Stomach (tissue), 4 donors: Measurements from ENCODE around the gene TMEM41A.

ENCODE experiments used
- POLR2AphosphoS5 ChIP-seq, 3 donors: sonication (generic); formaldehyde crosslinking; IDR thresholded peaks; one replicate each; pipeline ENCODE4 v1.6.1; 2016; ENCODE audit warnings: antibody characterized with exemption in 3 of 3
- TF ChIP-seq, protein P1 (sequence below), 7 experiments: fragments of 450-650 bp in 4 of 7; fragments of 200-600 bp in 3 of 7; sonication (generic) in 3 of 7; IDR thresholded peaks; one replicate each; pipeline ENCODE4 v1.5.1; 2016 to 2019; ENCODE audit warnings: antibody characterized with exemption in 7 of 7, control low read depth in 2 of 7, mild to moderate bottlenecking in 1 of 7

DNA sequence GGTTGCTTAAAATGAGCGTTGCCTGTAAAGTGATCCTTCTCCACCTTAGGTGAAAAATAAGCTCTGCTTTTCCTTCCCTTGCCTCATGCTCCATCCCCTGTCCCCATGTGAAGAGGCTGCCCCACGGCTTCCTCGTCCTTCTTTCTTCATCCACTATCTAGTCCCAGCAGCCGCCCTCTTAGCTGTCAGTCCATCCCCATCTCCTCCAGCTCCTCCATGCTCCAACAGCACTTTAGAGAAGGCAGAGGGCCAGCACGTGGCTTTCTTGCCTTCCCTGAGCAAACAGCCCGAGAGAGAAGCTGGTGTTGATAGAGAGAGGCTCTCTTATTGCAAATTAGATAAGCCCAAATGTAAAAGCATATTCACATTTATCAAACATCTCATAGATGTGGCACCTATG is 9.0 kb upstream of the TMEM41A start:
- TF ChIP-seq, protein P1, sequence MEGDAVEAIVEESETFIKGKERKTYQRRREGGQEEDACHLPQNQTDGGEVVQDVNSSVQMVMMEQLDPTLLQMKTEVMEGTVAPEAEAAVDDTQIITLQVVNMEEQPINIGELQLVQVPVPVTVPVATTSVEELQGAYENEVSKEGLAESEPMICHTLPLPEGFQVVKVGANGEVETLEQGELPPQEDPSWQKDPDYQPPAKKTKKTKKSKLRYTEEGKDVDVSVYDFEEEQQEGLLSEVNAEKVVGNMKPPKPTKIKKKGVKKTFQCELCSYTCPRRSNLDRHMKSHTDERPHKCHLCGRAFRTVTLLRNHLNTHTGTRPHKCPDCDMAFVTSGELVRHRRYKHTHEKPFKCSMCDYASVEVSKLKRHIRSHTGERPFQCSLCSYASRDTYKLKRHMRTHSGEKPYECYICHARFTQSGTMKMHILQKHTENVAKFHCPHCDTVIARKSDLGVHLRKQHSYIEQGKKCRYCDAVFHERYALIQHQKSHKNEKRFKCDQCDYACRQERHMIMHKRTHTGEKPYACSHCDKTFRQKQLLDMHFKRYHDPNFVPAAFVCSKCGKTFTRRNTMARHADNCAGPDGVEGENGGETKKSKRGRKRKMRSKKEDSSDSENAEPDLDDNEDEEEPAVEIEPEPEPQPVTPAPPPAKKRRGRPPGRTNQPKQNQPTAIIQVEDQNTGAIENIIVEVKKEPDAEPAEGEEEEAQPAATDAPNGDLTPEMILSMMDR (IDR thresholded peaks at IDR 0.05) = no peak
- TF ChIP-seq POLR2AphosphoS5 (IDR thresholded peaks at IDR 0.05) = no peak
